NCI-H345 treated with DMSO at 0.1 percent for 48 hours (cell line): ENCODE measurements around the gene APOH.
A peak's percentile ranks its signal among the peaks of the same experiment; 100 is the strongest.
"Not testable (repeated sequence)": the region's sequence is repeated elsewhere in the genome, so short reads cannot be mapped to it uniquely, and the experiment has no call there.

Experiments used
- DNase-seq: peaks from one replicate; lab custom pipeline; 2025; ENCODE audit not compliant: unreplicated experiment; lab: John Stamatoyannopoulos, UW

APOH gene, protein sequence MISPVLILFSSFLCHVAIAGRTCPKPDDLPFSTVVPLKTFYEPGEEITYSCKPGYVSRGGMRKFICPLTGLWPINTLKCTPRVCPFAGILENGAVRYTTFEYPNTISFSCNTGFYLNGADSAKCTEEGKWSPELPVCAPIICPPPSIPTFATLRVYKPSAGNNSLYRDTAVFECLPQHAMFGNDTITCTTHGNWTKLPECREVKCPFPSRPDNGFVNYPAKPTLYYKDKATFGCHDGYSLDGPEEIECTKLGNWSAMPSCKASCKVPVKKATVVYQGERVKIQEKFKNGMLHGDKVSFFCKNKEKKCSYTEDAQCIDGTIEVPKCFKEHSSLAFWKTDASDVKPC

DNA sequence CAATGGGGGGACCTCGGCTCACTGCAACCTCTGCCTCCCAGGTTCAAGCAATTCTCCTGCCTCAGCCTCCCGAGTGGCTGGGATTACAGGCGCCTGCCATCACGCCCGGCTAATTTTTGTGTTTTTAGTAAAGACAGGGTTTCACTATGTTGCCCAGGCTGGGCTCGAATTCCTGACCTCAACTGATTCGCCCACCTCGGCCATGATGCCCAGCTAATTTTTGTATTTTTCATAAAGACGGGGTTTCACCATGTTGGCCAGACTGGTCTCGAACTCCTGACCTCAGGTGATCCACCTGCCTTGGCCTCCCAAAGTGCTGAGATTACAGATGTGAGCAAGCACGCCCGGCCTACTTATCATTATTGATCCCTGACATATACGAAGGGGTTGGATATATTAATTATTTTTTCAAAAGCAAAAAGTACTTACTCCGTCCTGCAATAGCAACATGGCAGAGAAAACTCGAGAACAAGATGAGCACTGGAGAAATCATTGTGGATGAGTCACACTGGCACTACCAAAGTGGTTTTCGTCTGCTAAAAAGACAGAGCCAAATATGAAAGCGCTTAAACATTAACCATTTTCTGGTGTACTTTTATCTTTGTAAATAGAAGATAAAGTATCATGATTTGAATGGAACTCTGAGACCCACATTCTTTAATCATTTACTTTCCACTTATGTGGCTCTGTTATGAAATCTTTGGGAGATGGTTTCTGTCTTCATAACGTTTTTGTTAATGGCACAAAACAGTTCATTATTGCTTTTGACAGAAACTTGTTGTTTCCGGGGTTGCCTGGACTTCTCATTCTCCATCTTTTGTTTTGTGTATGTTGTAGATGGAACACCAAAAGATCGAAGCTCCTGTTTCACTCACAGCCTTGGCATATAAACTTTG, at the start of gene APOH:
Gene APOH, minus strand, starts transcription at position 529 of the 896 bp plus-strand sequence. Its CDS starts 36 bp downstream, at position 493.
- DNase-seq, result no peak

DNA sequence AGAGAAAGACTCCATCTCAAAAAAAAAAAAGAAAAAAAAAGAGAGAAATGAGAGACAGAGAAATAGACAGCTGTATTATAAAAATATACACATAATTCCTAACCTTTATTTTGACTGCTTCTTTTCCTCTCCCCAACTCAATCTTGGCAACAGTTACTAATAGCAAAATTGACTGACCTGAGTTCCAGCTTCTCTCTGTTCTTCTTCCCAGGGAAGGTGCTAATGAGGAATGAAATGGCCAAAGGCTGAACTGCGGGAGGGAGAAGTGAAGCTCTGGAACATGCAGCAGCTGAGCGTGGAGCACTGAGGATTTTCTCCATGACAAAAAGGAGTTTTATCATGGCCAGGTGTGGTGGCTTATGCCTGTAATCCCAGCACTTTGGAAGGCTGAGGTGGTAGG, 48.0 kb upstream of the APOH start:
- no peak for DNase-seq

DNA sequence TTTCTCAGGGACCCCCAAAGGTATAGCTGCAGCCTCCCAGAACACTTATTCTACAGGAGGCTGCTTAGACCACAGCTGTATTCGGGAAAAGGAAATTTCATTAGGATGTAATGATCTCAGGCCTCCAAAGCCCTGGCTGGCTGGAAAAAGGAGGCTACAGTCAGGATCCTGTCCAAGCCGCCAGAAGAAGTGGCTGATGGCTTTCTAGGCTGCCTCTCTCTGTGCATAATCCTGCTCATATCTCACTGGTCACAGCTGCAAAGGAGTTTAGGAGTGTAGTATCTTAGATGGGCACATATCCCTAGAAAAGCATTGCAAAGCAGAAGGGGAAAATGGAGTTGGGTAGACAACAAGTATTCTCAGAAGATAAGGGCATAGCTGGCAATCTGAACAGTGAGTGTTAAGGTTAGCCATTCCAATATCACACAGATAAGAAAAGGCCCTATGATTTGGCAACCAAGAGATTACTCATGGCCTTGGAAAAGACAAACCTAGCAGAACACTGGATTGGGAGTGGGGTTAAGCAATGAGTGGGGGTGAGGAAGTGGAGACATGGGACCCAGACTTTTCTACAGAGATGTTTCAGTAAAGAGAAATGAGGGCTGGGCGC, 47.2 kb upstream of the APOH start:
- DNase-seq, result no peak

DNA sequence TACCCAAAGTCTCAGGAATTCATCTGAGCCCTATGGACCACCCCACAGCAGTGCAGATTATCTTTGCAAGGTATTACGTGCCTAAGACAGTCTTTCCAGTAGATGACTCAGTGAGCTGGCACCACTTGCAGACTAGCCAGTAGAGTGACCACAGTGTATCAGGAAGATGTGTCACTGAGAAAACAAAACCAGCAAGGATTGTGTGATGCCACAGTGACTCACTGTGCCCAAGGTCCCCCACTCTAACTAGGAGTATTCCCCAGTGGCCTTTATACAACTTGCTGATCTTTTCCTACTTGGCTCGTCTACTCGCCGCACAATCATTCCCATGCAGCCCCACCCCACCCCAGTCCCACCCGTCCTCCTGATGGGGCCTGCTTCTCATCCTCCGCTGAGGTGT, 46.4 kb upstream of the APOH start:
- DNase-seq, result no peak

DNA sequence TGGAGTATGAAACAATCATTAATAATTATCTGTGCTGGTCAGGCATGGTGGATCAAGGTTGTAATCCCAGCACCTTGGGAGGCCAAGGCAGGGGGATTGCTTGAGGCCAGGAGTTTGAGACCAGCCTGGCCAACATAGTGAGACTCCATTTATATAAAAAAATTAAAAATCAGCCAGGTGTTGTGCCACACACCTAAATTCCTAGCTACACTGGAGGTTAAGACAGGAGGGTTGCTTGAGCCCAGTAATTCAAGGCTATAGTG, 44.3 kb upstream of the APOH start:
- DNase-seq, result no peak

DNA sequence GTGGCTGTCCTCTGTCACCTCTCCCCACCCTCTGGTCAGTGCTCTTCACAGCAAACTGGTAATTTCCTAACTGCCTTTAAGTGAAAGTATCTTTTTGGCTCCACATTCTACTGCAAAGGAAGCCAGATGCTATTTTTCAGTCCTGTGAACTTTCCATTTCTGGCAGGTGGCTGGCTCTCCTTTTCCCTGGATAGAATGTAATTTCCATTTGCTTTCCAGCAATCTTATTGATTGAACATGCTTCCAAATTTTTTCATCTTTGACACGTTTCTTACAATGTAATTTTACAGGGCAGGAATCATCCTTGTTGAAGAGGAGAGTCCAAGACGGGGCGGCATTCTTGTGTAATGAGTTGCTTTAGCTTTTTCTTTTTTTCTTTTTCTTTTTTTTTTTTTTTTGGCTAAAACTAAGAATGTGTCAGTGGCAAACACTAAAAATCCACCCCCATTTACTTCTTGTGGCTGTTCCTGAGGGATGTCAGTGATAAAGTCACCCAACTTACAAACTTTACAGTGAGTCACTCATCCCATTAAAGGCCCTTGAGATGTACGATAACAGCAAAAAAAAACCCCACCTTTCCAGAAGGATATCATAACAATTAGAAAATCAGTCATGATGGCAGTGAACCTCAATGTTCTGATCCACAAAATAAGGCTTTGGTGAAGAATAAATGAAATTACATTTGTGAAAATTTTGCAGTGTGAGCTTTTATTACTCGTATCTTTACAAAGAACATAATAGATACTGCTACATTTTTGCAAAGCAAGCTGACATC, 43.8 kb upstream of the APOH start:
- DNase-seq, result no peak

DNA sequence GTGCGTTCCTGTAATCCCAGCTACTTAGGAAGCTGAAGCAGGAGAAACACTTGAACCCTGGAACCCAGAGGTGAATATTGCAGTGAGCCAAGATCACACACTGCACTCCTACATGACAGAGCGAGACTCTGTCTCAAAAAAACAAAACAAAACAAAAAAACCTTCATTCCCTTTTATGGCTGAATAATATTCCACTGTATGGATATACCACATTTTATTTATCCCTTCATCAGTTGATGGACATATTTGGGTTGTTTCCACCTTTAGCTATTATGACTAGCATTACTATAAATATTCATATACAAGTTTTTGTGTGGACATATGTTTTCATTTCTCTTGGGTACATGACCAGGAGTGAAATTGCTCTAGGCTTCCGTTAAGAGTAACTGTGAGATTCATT, 42.3 kb upstream of the APOH start:
- no peak for DNase-seq

DNA sequence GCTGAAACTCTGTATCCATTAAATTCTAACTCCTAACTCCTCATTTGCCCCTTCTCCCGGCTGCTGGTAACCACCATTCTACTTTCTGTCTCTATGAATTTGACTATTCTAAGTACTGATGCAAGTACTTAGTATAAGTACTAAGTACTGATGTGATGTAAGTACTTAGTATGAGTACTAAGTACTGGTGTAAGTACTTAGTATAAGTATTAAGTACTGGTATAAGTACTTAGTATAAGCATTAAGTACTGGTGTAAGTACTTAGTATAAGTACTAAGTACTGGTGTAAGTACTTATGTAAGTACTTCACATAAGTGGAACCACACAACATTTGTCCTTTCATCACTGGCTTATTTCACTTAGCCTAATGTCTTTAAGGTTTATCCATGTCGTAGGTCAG, 40.9 kb upstream of the APOH start:
- no peak for DNase-seq

DNA sequence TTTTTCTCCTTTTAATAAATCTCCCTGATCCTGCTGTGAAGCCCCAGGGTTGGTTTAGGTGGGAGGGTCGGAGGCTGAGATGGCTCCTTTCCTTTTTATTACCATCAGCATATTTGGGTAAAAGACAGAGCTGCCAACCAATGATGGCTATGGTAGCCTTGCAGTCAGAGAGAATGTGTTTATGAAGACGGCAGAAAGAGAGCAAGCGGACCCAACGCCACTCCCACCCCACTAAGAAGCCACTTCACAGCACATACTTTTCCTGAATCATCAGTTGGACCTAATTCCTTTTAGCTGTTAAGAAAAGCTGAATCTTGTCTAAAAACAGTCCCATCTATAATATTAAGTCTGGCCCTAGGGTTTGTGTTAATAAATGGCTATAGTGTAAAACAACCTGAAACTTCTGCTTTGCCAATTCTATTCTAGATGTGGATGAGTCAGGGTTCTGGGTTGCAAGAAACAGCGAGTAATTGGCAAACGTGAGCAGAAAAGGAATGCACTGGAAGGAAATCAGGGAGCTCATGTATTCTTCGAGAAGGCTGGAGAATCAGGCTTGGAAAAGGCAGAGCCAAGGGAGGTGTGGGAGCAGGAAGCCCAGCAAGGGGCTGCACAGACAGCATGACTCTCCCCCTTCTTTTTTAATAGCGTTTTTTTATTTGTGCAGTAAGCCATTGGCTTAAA, 39.2 kb upstream of the APOH start:
- DNase-seq, result no peak

DNA sequence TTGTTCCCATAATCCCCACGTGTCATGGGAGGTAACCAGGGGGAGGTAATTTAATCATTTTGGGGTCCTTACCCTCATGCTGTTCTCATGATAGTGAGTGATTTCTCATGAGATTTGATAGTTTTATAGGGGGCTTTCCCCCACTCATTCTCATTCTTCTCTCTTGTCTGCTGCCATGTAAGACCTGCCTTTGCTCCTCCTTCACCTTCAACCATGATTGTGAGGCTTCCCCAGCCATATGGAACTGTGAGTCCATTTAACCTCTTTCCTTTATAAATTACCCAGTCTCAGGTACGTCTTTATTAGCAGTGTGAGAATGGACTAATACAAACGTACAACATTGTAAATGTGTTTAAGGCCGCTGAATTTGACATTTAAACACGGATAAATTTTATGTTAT, 35.5 kb upstream of the APOH start:
- DNase-seq, result no peak

DNA sequence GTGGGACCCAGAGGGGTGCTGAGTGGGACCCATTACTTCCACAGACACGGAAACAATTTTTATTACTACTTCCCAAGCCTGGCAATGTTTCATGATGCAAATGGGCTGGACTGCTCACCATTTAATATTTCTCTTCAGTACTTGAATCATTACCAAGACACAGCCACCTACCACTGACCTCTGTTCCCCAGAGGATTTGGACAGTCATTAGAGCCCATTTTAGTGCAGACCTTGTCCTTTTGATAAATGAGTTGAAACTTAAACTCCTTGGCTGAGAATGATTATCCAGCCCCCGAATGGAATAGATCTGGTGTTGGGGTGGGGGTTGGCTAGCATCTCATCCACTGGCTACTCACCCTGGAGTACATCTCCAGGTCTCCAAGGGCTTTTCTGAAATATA, 33.6 kb upstream of the APOH start:
- no peak for DNase-seq

DNA sequence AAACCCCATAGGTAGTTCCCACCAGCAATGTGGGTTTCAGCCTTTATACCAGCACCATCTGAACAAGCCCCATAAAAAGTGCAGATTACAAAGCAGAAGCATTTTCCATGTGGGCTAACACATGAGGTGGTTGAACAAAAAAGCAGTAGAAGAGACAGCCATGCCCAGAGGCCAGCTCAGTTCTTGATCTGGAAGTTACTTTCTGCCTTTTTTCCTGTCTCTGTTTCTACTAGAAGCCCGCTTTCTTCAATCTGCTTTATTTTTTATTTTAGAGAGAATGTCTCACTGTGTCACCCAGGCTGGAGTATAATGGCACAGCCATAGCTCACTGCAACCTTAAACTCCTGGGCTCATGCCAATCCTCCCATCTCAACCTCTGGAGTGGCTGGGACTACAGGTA, 31.5 kb upstream of the APOH start:
- no peak for DNase-seq

DNA sequence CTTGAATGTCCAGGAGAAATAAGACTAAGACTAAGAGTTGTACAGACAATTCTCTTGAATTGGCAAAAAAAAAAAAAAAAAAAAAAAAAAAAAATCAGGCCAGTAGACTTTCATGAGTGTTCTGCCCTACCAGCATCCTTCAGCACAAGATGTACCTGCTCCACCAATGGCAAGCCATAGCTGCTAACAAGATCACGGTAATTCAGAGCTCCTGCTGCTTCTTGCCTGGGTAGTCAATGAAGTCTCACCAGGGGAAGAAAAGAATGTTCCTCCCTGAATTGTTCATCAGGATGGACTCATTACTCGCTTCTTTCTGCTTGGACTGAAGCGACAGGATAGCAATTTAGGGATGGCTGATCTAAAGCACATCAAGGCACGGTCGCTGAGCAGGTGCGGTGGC, 31.1 kb upstream of the APOH start:
- DNase-seq, result no peak

DNA sequence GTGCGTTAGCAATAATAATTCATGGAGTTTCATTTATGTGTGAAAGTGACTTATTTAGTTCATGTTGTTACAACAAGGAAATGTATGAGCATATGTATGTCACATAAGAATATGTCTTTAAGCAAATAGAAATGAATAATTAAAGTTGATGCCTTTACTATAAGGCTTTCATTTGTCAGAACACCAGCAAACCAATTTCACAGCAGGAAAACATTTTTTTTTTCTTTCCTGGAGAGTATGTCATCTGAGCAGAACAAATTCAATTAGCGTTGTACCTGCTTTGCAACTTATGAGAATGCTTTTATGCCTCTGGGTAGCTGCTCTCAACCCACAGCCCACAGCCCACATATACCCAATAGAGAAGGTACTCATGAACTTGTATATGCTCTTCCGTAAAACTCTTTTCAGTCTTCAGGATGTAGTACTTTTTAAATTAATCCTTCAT, 26.3 kb upstream of the APOH start:
- no peak for DNase-seq

DNA sequence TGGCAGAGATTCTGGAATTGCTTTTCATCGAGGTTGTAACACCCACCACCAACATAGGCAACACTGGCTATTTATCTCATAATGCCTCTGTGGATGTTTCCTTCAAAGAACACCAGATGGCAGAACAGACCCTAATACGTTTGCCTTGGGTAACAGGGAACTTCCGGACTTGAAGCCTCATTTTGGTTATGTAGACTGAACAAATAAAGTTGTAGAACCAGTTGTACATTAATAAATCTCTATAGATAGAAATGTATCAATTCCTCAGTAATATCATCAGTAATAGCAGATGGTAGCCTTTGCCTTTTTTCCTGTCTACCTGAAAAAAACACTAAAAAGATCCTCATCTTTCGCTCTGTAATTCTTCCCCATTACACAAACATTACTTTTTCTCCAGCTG, 25.9 kb upstream of the APOH start:
- DNase-seq, result peak; percentile 33

DNA sequence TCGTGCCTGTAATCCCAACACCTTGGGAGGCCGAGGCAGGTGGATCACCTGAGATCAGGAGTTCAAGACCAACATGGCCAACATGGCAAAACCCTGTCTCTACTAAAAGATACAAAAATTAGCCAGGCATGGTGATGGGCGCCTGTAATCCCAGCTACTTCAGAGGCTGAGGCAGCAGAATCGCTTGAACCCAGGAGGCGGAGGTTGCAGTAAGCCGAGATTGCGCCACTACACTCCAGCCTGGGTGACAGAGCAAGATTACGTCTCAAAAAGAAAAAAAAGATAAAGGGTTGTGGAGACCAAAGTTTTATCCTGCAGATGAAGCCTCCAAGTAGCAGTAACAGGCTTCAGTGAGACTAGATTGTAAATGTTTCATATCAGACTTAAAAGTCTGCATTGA, 24.2 kb upstream of the APOH start:
- DNase-seq, result not testable (repeated sequence)

DNA sequence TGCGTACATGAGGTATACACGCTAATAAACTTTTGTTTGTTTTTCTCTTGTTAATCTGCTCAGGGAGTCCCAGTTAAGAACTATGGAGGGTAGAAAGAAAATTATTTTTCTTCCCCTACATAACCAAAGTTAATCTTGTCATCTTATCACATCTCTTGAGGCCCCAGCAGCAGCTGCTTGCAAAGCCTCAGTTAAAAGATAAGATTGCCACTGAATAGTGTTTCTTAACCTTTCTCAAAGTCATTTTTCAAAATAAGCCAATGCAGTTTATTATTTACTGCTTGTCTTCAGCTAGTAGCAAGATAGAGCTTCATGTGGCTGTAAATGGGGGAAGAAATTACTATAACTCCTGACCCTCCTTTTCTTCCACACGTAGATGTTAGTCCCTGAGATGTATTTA, 21.5 kb upstream of the APOH start:
- DNase-seq, result no peak

DNA sequence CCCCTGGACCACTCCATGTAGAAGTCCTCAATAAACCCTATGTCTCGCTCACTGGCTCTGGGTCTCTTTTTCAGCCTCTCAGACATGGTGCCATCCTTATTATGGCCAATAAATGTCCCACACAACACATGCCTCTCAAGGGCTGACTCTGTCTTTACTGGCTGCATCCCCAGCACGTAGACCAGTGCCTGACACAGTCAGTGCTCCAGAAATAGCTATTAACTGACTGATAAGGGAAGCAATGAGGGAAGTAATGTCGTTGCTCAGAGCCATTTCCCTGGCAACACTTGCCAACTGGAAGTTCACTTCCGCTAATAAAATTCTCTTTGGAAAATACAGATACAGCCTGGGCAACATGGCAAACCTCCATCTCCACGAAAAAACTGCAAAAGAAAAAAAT, 19.1 kb upstream of the APOH start:
- no peak for DNase-seq

DNA sequence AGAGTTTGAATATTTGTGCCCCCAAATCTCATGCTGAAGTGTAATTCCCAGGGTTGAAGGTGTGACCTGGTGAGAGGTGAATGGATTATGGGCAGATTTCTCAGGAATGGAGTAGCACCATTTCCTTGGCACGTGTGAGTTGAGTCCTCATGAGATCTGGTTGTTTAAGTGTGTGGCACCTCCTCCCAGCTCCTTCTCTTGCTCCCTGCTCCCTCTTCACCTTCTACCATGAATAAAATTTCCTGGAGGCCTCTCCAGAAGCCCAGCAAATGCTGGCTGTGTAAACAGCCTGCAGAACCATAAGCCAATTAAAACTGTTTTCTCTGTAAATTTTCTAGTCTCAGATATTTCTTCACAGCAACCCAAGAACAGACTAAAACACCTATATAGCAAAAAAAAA, 12.6 kb upstream of the APOH start:
- DNase-seq, result no peak

DNA sequence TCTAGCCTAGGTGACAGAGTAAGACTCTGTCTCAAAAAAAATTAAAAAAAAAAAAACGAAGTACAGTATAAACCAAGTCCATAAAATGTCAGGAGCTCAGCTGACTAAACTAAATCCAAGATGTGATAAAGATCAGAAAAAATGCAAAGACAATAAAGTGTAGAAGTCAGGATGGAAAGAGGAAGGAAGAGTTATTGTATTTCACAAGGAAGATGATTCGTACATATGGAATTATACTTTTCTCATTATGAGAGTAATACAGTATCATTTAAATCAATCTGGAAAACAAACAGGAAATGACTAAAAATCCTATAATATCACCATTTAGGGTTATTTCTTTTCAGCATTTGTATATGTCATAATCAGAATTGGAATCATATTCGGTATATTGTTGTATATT, 11.4 kb upstream of the APOH start:
- no peak for DNase-seq

DNA sequence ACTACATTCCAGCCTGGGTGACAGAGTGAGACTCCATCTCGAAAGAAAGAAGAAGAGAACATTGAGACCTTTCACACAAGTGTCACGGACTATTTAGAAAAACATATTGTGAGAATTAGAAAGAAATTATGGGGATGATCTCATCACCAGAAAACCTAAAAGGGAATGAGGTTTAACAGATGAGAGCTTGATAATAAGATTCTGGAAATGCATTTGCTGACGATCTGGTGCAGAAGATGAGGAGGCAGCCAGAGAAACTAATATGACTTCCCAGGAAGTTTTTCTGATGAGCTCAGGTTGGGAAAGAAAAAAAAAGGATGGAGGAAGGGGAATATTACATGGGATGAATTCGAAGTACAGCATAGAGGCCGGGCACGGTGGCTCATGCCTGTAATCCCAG, 10.8 kb upstream of the APOH start:
- no peak for DNase-seq
